ENCODE data around the gene CRABP1.
"Not testable (repeated sequence)": the region's sequence is repeated elsewhere in the genome, so short reads cannot be mapped to it uniquely, and the experiment has no call there.

The CRABP1 gene

DNA sequence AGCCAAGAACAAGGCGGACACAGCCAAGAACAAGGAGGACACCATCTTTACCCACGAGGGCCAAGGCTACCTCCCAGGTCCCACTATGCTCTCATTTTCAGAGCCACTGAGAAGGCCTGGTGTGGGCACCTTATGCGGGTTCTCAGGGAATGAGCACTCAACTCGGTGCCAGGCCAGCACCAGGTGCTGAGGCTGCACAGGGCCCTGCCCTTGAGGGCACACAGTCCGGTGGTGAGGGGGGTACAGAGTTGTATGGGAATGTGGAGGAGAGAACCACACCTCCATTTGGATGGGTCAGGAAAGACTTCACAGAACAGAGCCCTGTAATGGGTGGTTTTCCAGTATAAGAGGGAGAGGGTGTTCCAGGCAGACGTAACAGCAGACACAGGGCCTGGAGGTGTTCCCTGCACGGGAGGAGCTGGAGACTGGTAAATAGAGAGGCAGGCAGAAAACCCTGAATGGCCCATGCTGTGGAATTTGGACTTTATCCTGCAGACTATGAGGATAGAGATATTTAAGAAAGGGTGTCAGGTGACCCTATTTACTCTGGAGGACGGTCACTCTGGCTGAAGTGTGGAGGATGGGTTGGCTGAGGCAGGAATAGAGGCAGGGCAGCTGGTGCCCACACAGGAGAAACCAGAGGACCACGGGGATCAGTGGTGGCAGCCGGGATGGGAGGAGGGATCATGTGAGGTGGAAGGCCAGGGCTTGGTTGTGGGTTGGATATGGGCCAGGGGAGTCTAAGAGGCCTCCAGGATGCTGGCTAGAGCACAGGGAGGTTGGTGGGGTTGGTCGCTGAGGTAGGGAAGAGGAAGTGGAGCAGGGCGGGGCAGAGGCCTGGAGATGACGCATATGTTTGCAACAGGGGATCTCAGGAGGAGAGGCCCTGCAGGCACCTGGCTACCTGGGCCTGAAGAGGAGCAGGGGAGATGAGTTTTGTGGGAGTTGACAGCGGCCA, 34.6 kb downstream of the CRABP1 start:
- DNase-seq (ENCODE audit: low spot score) = no peak

DNA sequence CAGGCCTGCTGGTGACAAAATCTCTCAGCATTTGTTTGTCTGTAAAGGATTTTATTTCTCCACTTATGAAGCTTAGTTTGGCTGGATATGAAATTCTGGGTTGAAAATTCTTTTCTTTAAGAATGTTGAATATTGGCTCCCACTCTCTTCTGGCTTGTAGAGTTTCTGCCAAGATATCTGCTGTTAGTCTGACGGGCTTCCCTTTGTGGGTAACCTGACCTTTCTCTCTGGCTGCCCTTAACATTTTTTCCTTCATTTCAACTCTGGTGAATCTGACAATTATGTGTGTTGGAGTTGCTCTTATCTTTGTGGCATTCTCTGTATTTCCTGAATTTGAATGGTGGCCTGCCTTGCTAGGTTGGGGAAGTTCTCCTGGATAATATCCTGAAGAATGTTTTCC, 40.0 kb downstream of the CRABP1 start:
- not testable (repeated sequence) for DNase-seq (ENCODE audit: low spot score)

DNA sequence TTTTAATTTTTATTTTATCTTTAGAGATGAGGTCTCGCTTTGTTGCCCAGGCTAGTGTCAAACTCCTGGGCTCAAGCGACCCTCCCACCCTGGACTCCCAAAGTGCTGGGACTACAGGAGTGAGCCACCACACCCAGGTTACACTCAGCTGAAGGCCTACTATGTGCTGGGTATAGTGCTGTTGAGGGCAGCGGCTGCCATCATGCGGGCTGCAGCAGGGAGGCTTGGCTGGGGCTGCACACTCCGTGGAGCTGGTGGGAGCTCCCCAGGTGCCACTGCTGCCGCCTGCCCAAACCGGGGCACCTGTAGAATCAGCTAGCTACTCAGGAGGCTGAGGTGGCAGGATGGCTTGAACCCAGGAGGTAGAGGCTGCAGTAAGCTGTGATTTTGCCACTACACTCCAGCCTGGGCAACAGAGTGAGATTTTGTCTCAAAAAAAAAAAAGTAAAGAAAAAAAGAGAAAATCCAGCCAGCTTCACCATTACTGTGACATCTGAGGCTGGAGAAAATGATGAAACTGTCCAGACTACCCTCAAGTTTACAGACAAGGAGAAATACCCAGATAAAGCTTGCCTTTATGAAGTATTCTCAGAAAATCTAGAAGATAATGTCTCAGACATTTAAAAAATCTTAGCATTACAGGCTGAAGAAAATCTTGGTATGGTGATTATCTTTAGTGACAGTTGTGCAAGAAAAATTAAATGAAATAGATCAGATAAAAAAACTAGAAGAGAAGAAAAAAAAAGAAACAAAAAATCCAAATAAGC, 42.1 kb downstream of the CRABP1 start:
- DNase-seq (ENCODE audit: low spot score) = no peak

DNA sequence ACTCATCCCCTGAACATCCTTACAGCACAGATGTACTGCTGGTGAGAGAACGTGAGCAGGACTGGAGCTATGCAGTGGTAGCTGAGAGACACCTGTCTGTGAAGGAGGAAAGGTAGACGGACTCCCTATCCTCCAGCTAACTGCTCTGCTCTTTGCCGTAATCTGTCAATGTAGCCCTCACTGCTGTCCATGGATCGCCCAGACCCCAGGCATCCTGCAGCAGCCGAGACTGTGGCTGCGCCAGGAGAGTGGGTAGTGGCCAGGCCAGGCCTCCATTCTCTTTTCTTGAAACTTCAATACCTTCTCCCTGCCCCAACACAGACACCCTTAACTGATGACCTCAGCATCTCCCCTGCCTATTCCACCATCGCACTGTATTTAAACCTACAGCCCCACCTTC, 44.5 kb downstream of the CRABP1 start:
- no peak for DNase-seq (ENCODE audit: low spot score)

DNA sequence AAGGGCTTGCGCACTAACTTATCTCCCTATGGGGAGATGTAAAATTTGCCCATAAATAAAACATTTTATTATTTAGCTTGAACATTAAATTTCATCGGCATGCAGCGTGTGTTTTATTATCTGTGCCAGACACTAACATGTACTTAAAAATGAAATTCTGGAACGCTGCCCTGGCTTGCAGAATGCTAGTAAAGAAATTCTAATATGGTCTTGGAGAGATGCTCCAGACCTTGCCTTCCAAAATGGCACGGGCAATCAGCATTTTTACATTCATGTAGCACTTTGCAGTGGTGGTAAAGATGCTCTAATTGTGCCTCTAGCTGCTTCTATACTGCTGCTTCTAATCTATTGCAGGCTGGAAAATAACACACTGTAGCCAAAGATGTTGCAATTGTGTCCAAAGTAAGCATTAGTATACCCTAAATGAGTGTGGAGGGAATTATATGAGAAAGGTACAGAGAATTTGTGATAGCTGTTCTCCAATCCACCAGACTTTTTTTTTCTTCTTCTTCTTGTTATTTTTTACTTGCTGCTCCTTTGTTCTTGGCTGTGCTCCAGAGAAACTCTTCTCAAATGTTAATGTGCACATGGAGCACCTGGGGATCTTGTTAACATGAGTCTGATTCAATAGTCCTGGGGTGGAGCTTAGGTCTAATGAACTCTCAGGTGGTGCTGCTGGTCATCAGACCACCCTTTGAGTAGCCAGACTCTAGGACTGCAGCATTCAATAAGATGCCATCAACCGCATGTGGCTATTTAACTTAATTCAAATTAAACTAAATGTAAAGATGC, 47.3 kb downstream of the CRABP1 start:
- no peak for DNase-seq (ENCODE audit: low spot score)

DNA sequence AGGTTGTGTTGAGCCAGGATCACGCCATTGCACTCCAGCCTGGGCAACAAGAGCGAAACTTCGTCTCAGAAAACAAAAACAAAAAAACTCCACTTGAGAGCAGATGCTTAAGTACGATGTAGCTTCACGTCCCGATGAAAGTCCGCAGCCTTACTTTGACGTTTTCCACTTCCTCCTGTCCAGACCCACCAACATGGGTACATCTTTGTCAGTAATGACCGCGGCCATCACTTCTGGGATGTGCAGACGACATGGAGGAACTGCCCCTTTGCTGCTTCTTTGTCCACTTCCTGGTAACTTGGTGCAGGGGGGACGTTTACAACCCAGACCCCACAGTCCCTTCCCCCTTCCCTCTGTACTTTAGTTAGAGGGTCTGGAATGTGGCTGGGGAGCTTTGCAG, 48.7 kb downstream of the CRABP1 start:
- no peak for DNase-seq (ENCODE audit: low spot score)

DNA sequence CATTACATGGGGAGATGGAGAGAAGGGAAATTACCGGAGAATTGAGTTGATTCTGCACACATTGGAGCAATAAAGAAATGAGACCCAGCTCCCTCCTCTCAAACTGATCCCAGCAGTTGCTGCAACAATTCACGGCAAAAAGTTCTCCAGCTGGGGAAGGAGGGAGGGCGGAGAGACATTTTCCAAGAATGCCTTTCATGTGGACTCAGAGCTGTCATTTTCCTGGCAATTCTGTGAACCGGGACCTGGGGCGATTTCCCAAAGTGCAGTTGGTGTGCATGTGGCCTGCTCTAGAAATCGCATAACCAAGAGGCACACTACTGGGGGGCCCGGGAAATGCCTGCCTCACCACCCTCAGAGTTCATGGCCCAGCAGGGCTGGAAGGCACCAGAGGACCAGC, 49.2 kb downstream of the CRABP1 start:
- no peak for DNase-seq (ENCODE audit: low spot score)

DNA sequence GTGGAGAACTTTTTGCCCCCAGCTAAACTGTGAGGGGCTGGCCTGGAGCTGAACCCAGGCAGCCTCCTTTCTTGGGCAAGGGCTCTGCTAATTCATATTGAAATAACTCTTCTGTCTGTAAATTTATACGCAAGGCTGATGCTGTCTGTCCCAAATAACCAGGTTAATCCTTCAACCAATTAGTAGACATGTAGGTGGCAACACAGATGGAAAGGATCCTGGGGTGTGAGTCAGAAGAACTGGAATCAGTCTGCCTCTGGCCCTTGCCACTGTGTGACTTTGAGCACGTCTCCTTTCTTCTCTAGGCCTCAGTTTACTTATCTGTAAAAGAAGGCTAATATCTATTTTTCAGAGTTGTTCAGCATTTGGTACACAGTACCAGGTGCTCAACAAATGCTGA, 49.6 kb downstream of the CRABP1 start:
- no peak for DNase-seq (ENCODE audit: low spot score)

DNA sequence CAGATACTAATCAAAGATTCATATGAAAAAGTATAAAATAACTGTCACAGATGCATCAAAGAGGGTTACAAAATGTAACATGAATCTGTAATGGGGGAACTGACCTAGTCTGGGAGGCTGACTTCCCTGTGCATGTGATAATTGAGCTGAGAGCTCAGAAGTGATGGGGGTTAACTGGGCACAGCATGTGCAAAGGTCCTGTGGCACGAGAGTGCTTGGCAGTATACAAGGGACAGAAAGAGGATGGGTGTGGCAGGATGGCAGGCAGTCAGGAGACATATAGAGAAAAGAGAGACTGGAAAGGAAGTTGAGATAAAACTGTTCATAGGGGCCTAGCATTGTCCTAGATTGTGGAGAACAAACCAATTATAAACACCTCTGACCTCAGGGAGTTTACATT, 50.1 kb downstream of the CRABP1 start:
- no peak for DNase-seq (ENCODE audit: low spot score)

DNA sequence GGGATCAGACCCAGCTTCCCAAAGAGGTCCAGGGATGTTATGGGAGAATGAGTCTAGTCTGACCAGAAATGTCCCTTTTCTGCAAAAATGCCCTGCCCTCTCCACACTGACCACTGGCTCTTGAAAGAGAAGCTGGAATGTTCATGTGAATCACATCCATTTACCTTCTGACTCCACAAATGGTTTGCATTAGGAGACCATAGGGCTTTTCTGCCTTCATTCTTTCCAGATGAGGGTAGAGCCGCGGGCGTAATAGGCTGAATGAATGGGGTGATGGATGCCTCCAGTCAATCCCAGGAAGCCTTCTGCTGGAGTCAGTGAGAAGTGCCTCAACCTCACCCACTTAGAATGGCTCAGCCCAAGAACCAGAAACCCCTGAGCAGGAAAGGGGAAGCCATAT, 50.7 kb downstream of the CRABP1 start:
- DNase-seq (ENCODE audit: low spot score) = no peak

DNA sequence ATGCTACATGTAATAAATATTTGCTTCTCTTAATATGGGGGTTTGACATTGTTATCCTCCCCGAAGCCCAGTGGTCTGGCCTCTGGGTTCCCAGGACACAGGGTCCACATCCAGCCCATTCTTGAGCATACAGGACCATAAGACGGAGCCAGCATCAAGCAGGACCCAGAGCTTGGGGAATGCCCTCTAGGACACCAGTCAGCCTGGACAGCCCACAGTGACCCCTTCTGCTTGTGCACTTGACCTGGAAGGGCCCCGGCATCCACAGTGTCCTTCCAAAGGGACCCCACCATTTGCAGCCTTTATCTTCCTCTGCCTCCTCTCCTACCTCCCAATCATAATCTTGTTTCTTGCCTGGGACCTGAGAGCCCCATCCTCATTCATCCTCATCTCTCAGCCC, 51.6 kb downstream of the CRABP1 start:
- DNase-seq (ENCODE audit: low spot score) = no peak

DNA sequence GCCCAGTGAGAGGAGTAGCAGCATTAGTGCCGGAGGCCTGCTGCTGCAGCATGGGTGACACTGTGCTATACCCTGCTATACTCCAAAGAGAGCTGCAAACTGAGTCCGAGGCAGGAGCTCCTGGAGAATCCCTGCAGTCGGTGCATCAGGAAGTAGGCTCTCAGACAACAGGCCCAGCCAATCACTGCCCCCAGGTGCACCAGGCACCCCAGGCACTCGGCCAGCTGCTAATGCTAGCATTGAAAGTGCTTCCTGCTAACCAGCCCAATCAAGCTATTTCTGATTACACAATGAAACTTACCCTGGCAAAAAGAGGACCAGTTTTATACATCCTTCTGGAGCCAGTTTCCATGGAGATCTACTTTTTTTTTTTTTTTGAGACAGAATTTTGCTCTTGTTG, 52.3 kb downstream of the CRABP1 start:
- no peak for DNase-seq (ENCODE audit: low spot score)

DNA sequence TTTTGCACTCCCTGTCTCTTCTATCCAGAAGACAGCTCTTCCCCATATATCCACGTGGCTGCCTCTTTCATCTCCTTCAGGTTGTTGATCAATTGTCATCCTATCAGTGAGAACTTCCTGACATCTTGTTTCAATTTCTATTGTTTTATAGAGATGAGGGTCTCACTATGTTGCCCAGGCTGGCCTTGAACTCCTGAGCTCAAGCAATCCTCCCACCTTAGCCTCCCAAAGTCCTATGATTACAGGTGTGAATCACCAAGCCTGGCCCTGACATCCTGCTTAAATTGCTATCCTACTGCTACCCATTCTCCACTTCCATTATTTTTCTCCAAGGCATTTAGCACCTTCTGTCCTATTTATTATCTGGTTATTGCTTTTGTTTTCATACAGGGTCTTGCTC, 53.0 kb downstream of the CRABP1 start:
- no peak for DNase-seq (ENCODE audit: low spot score)

DNA sequence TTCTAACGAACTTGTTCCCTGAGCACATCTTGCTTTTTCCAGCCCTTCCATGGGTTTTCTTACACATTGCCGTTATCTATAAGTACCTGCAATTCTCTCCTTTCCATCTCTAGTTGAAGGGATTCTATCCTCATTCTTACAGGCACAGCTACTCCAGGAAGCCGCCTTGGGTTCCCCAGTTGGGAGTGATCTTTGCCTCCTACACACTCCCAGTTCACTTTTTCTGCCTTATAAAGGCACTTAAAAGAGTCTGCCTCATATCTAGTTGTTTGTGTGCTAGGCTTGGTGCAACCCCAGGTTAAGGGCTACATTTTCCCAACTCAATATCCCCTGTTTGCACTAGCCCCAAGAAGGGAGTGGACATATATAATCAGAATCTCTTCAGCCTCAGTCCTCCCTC, 53.9 kb downstream of the CRABP1 start:
- no peak for DNase-seq (ENCODE audit: low spot score)

DNA sequence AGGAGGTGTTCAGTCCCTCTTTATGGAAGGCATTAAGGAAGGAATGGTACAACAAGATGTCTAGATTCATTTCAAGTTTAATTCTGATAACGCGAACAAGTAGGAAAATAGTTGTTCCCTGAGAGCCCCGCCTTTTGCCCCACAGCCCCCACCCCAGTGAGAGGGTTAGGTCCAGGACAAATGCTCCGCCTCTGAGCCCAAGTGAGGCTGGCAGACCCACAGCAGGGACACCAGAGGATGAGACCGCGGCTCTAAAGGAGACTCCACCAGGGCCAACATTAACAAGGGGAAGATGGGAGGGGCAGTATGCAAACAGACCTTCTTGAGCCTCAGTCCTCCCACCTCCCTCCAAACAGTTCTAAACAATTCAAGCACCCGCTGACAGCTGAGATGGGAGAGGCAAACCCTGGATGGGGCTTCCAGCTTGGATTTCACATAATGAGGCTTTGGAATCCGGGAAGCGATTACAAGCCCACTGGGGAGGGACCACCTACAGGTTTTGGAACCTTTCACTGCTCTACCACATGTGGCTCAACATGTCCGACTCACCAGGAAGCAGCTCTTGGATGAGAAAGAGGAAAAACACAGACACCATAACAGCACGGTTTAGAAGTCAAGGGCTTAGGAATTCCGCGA, 54.9 kb downstream of the CRABP1 start:
- DNase-seq (ENCODE audit: low spot score) = no peak

DNA sequence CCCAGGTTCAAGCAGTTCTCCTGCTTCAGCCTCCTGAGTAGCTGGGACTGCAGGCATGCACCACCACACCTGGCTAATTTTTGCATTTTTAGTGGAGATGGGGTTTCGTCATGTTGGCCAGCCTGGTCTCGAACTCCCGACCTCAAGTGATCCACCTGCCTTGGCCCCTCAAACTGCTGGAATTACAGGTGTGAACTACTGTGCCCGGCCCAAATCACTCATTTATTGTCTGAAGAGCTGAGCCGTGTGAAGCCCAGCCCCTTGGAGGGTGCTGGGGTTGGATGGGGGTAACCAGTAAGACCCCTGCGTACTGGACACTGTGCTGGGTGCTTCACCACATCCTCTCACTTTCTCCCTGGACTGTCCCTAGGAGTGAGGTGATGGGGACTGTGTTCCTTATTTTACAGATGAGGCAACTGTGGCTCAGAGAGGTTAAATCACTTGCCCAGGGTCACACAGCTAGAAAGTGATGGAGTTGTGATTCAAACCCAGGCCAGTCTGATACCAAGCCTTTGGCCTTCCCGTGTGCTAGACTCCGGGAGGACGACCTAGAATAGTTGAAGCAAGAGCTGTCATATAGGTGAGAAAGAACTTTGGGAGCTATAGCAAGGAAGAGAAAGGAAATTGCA, 56.1 kb downstream of the CRABP1 start:
- no peak for DNase-seq (ENCODE audit: low spot score)

DNA sequence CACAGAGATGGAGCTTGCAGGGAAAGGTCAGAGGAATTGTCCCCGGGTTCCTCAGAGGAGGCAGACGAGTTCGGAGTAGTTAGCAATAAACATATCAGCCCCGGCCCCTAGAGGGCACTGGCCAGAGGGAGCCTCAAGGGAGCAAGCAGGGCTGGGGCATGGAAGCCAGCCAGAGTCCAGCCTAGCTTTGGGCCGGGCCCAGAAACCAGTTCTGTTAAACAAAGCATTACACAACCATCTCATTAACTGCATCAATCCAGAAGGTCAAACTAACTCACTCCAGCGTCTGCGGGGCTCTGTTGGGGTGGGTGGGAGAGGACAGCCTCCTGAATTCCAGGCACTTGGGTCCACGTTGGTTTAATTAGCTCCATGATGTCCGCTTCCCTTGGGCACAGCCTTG, 56.8 kb downstream of the CRABP1 start:
- DNase-seq (ENCODE audit: low spot score) = no peak

DNA sequence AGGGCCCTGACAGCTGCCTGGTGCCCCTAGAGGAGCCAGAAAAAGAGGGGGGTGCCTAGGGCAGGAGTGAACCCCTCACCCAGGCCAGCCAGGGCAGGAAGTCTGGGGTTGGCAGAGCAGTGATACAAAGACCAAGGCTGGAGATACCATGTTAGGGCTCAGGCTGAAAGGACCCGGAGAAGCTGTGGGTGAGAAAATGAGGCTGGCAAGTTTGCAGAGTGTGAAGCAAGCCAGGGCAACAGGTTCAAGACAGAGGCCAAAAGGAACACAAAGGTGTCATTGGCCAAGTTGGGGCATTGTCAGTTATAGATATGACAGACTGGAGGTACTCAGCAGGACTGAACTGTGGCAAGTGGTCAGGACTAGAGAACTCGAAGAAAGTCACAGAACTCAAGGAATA, 57.2 kb downstream of the CRABP1 start:
- DNase-seq (ENCODE audit: low spot score) = no peak
